ENCODE data around the gene POLA1.

The POLA1 gene

DNA sequence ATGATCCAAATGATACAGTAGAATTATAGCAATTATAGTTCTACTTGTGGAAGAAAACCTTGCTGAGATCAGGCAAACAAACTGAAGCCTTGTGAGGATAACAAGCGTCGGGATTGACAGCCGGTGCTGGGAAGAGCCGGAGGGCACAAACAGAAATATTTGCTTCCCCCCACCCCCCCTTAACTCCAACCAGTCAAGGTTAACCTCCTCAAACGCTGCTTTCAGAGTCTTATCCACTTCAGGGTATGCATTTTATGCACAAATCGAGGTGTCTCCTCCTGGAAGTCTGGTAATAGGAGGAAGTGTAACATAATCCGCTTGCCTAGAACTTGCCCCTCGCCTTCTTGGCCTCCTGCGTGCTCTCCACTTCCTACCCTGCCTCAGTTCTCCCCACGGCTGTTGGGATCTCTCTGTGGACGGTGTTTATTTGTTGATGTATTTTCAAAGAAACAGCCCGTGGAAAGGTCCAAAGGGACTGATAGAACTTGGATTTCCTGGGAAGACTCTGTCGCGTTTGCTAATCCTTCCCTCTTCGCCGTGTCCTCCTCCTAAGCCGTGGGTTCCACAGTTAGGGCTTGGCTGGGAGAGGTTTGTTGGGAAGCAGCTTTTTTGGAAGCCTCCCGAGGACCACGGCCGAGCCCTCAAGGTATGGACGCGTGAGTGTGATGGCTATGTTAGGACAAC, 326.1 kb downstream of the POLA1 start:
- Histone ChIP-seq H3K4me3 (ENCODE audit: low read depth, low read length) (0 out of 2 replicates have a peak overlapping the region, but pooled peaks have one; percentile 40), H3K27ac (ENCODE audit: extremely low read depth, low read depth, low read length) (peak overlapping the region; percentile 2; the same call in 1 of the 2 replicates), H3K9me3 (ENCODE audit: control insufficient read depth, insufficient read depth, low read depth, low read length) (no peaks in the 10 kb centered on the region), H3K4me1 (ENCODE audit: control insufficient read depth, insufficient read depth, low read length) (peaks cover 16% of the 10 kb centered on the region), H3K36me3 (ENCODE audit: control insufficient read depth in 2 of 2, insufficient read depth in 1 of 2, low read length in 2 of 2) (no peaks in the 10 kb centered on the region)
- CTCF ChIA-PET: interaction anchor here (0.6 to 3.6 kb wide), 8 partner anchors 11 to 499 kb away, joined by 3 to 24 read pairs (median 4); no protein-coding TSS in a partner anchor
- POLR2A ChIA-PET: no interaction called here
- TF ChIP-seq ZBTB11 (tag by site-specific recombination; conservative IDR thresholded peaks at IDR 0.05; ENCODE audit: low read depth) (0 out of 2 replicates have a peak, but pooled peaks have one; percentile 9), TRIM28 (IDR thresholded peaks at IDR 0.05; ENCODE audit: borderline replicate concordance, low read length) (peak; percentile 23; the same call in 1 of the 2 replicates), ZNF341 (tag by site-specific recombination; IDR thresholded peaks at IDR 0.05; ENCODE audit: low read depth) (peak; percentile 65), PATZ1 (tag by site-specific recombination; IDR thresholded peaks at IDR 0.05) (peak; percentile 13; the same call in 1 of the 2 replicates), ZNF335 (tag by site-specific recombination; conservative IDR thresholded peaks at IDR 0.05) (peak; percentile 39), ZNF791 (tag by site-specific recombination; IDR thresholded peaks at IDR 0.05) (no peak), GLIS1 (tag by site-specific recombination; IDR thresholded peaks at IDR 0.05) (peak; percentile 25; the same call in 1 of the 2 replicates), ZNF645 (tag by site-specific recombination; IDR thresholded peaks at IDR 0.05) (no peak), ZBTB17 (tag by site-specific recombination; IDR thresholded peaks at IDR 0.05) (peak; percentile 17; the same call in 1 of the 2 replicates), SP7 (tag by site-specific recombination; IDR thresholded peaks at IDR 0.05) (0 out of 2 replicates have a peak, but pooled peaks have one; percentile 43), FEZF1 (tag by site-specific recombination; IDR thresholded peaks at IDR 0.05) (no peak)

DNA sequence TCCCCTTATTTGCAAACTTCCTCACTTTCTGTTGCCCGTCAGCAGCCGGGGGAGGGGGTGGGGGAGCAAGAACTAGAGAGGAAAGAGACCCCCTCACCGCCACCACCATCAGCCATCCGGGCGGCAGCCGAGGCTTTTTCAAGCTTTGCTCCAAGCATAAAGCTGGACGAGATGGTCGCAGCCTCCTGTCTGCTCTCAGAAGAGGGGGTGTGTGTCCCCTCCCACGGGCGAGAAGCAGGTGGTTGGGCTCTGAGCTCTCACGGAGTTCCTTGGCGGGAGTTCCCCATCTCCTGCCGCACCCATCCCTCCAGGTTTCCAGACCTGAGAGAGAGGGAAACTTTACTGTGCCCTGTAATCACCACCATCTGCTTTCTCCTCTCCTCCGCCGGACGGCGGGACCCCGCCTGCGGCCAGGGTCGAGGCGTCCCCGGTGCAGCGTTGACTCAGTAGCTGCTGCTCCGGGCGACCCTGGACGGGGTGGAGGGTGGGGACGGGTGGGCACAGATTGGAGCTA, 326.7 kb downstream of the POLA1 start:
- no peak overlapping the region; the same call in 1 of the 2 replicates for H3K27ac ChIP-seq (ENCODE audit: extremely low read depth, low read depth, low read length)
- peaks cover 16% of the 10 kb centered on the region for H3K4me1 ChIP-seq (ENCODE audit: control insufficient read depth, insufficient read depth, low read length)
- H3K9me3 ChIP-seq (ENCODE audit: control insufficient read depth, insufficient read depth, low read depth, low read length): no peaks in the 10 kb centered on the region
- no peaks in the 10 kb centered on the region for H3K36me3 ChIP-seq (ENCODE audit: control insufficient read depth in 2 of 2, insufficient read depth in 1 of 2, low read length in 2 of 2)
- ChIA-PET POLR2A (no interaction called here), CTCF (interaction anchor here (0.6 to 3.6 kb wide), 13 partner anchors 8 to 624 kb away, joined by 3 to 24 read pairs (median 4); no protein-coding TSS in a partner anchor)
- peak overlapping the region; percentile 40 for H3K4me3 ChIP-seq (ENCODE audit: low read depth, low read length)
- TF ChIP-seq, protein P1, sequence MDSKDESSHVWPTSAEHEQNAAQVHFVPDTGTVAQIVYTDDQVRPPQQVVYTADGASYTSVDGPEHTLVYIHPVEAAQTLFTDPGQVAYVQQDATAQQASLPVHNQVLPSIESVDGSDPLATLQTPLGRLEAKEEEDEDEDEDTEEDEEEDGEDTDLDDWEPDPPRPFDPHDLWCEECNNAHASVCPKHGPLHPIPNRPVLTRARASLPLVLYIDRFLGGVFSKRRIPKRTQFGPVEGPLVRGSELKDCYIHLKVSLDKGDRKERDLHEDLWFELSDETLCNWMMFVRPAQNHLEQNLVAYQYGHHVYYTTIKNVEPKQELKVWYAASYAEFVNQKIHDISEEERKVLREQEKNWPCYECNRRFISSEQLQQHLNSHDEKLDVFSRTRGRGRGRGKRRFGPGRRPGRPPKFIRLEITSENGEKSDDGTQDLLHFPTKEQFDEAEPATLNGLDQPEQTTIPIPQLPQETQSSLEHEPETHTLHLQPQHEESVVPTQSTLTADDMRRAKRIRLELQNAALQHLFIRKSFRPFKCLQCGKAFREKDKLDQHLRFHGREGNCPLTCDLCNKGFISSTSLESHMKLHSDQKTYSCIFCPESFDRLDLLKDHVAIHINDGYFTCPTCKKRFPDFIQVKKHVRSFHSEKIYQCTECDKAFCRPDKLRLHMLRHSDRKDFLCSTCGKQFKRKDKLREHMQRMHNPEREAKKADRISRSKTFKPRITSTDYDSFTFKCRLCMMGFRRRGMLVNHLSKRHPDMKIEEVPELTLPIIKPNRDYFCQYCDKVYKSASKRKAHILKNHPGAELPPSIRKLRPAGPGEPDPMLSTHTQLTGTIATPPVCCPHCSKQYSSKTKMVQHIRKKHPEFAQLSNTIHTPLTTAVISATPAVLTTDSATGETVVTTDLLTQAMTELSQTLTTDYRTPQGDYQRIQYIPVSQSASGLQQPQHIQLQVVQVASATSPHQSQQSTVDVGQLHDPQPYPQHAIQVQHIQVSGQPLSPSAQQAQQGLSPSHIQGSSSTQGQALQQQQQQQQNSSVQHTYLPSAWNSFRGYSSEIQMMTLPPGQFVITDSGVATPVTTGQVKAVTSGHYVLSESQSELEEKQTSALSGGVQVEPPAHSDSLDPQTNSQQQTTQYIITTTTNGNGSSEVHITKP (tag by site-specific recombination; IDR thresholded peaks at IDR 0.05): peak; percentile 91
- TF ChIP-seq GLIS2 (tag by site-specific recombination; IDR thresholded peaks at IDR 0.05): peak; percentile 49; the same call in 1 of the 2 replicates
- no peak for TF ChIP-seq ZNF776 (tag by site-specific recombination; IDR thresholded peaks at IDR 0.05; ENCODE audit: borderline replicate concordance)
- 0 out of 2 replicates have a peak, but pooled peaks have one; percentile 15 for TF ChIP-seq KLF9 (tag by site-specific recombination; IDR thresholded peaks at IDR 0.05; ENCODE audit: low read depth)
- peak; percentile 93 for TF ChIP-seq ZNF449 (tag by site-specific recombination; IDR thresholded peaks at IDR 0.05)
